ENCODE data around the gene PSMD11. TPM values are rescaled to one million over a fixed set of nuclear protein-coding genes. Genes with fewer than 3 reads are reported as not detected.

Gene PSMD11
- total RNA-seq, 1 experiment from 2014 or later, result 163 TPM

GRCh38 chr17:32502710-32503109 is 58.4 kb downstream of the PSMD11 start:
- no peaks in the 10 kb centered on the region for H3K9me3 ChIP-seq (ENCODE audit: low read length)
- peaks cover 22% of the 10 kb centered on the region for H3K4me1 ChIP-seq (ENCODE audit: insufficient read depth, low read length)
- H3K27ac ChIP-seq (ENCODE audit: low read length), result no peak overlapping the region
- TF ChIP-seq EZH2phosphoT487 (IDR thresholded peaks at IDR 0.05; ENCODE audit: borderline replicate concordance, low read length), result no peak
- no peak for TF ChIP-seq EZH2 (IDR thresholded peaks at IDR 0.05; ENCODE audit: low read length, unreplicated experiment)
- no peak for TF ChIP-seq CTCF (conservative IDR thresholded peaks at IDR 0.05; ENCODE audit: low read depth, low read length)
- ATAC-seq (no peak), DNase-seq (no peak)
- no peaks in the 10 kb centered on the region for H3K79me2 ChIP-seq (ENCODE audit: low read length)
- no peak overlapping the region for H3K4me3 ChIP-seq (ENCODE audit: low read length)
- H3K27me3 ChIP-seq (ENCODE audit: low read length), result no peaks in the 10 kb centered on the region
- H3K4me2 ChIP-seq (ENCODE audit: low read length), result no peak overlapping the region
- H3F3A ChIP-seq (ENCODE audit: low read length, unreplicated experiment), result no peaks in the 10 kb centered on the region
- no TSS peak for BruUV-seq (replicated peaks)
- POLR2A ChIA-PET (ENCODE audit: unreplicated experiment), result no interaction called here
- H2AFZ ChIP-seq (ENCODE audit: low read length), result no peak overlapping the region
- no peaks in the 10 kb centered on the region for H3K36me3 ChIP-seq (ENCODE audit: low read depth, low read length)
- H3K9me2 ChIP-seq (replicated peaks; ENCODE audit: low read length), result no peaks in the 10 kb centered on the region
- intact Hi-C loops (cut with micrococcal nuclease), result no loop called here
- CTCF ChIA-PET, result no interaction called here
- H3K9ac ChIP-seq (ENCODE audit: low read length), result no peak overlapping the region
- H4K20me1 ChIP-seq (ENCODE audit: low read length), result no peaks in the 10 kb centered on the region

- Histone ChIP-seq H3K27me3 (ENCODE audit: low read length) (no peaks in the 10 kb centered on the region), H2AFZ (ENCODE audit: low read length) (no peak overlapping the region), H3K4me1 (ENCODE audit: insufficient read depth, low read length) (peaks cover 21% of the 10 kb centered on the region), H3K9me2 (replicated peaks; ENCODE audit: low read length) (no peaks in the 10 kb centered on the region), H4K20me1 (ENCODE audit: low read length) (no peaks in the 10 kb centered on the region), H3K4me2 (ENCODE audit: low read length) (no peak overlapping the region), H3K9ac (ENCODE audit: low read length) (no peak overlapping the region), H3K4me3 (ENCODE audit: low read length) (no peak overlapping the region), H3F3A (ENCODE audit: low read length, unreplicated experiment) (no peaks in the 10 kb centered on the region), H3K79me2 (ENCODE audit: low read length) (no peaks in the 10 kb centered on the region), H3K9me3 (ENCODE audit: low read length) (no peaks in the 10 kb centered on the region), H3K27ac (ENCODE audit: low read length) (no peak overlapping the region), H3K36me3 (ENCODE audit: low read depth, low read length) (no peaks in the 10 kb centered on the region)
- peak; percentile 40; the same call in 1 of the 2 replicates for ATAC-seq
- no TSS peak for BruUV-seq (replicated peaks)
- POLR2A ChIA-PET (ENCODE audit: unreplicated experiment), result interaction anchor here (0.6 kb wide), 1 partner anchor 12 kb away, joined by 3 read pairs; no protein-coding TSS in a partner anchor
- peak; percentile 16 for DNase-seq
- CTCF ChIA-PET, result no interaction called here
- TF ChIP-seq EZH2phosphoT487 (IDR thresholded peaks at IDR 0.05; ENCODE audit: borderline replicate concordance, low read length) (no peak), EZH2 (IDR thresholded peaks at IDR 0.05; ENCODE audit: low read length, unreplicated experiment) (no peak), CTCF (conservative IDR thresholded peaks at IDR 0.05; ENCODE audit: low read depth, low read length) (no peak)
- intact Hi-C loops (cut with micrococcal nuclease), result no loop called here
Observed at GRCh38 chr17:32503251-32504165, 59.2 kb downstream of the PSMD11 start.

Measured in PC-3 (cell line).